SK-N-SH (cell line): ENCODE data around the gene LRTM1. TPM values are rescaled to one million over a fixed set of nuclear protein-coding genes. Genes with fewer than 3 reads are reported as not detected.

Experiments used
- CTCF ChIA-PET: fragments of 300-600, 350-600 bp; formaldehyde crosslinking; extraction: SDS; loops from one replicate; lab custom pipeline; 2021; lab: Yijun Ruan, JAX
- POLR2A ChIA-PET: fragments of 350-600 bp; sonication (Branson Sonifier 250); formaldehyde crosslinking; extraction: SDS; loops from one replicate; lab custom pipeline; 2020; ENCODE audit warnings: antibody characterized with exemption, inconsistent platforms; lab: Yijun Ruan, JAX
- DNase-seq: peaks from one replicate; pipeline ENCODE4 v3.0.0; 2012
- H2AFZ ChIP-seq: fragments of 200-600 bp; sonication (generic); 2 replicates; pipeline ENCODE4 v1.8.1; 2016; ENCODE audit warnings: antibody characterized with exemption, mild to moderate bottlenecking, low read depth
- H3F3A ChIP-seq: fragments of 200-600 bp; sonication (generic); replicated peaks from 2 replicates; pipeline ENCODE3; 2016; ENCODE audit warnings: antibody characterized with exemption, mild to moderate bottlenecking; ENCODE audit not compliant: insufficient read depth
- H3K27ac ChIP-seq, 2 experiments: fragments of 200-500 bp in 1 of 2; fragments of 200-600 bp in 1 of 2; sonication (Bioruptor generic) in 1 of 2; sonication (generic), shearing (Covaris generic) in 1 of 2; 2 replicates each; pipeline versions ENCODE4 v1.5.1 to v1.6.1; 2014 to 2016; ENCODE audit warnings: low read depth in 2 of 2, inconsistent platforms in 1 of 2, low read length in 1 of 2, mild to moderate bottlenecking in 1 of 2, mixed read lengths in 1 of 2
- H3K27me3 ChIP-seq: fragments of 200-600 bp; sonication (generic), shearing (Covaris generic); 2 replicates; pipeline ENCODE4 v1.6.1; 2016; ENCODE audit warnings: mixed run types; ENCODE audit not compliant: insufficient read depth
- H3K36me3 ChIP-seq, 2 experiments: fragments of 200-500 bp in 1 of 2; fragments of 200-600 bp in 1 of 2; sonication (Bioruptor generic) in 1 of 2; sonication (generic) in 1 of 2; replicated peaks in 1 of 2; 2 replicates each; pipeline versions ENCODE3 to v1.5.1; 2014 to 2016; ENCODE audit warnings: low read length in 1 of 2, mild to moderate bottlenecking in 1 of 2; ENCODE audit not compliant: insufficient read depth in 2 of 2, control insufficient read depth in 1 of 2
- H3K4me1 ChIP-seq, 2 experiments: fragments of 200-500 bp in 1 of 2; fragments of 200-600 bp in 1 of 2; sonication (Bioruptor generic) in 1 of 2; sonication (generic), shearing (Covaris generic) in 1 of 2; 2 replicates each; pipeline versions ENCODE4 v1.5.1 to v1.6.1; 2014 to 2016; ENCODE audit warnings: low read depth in 1 of 2, low read length in 1 of 2, mixed run types in 1 of 2; ENCODE audit not compliant: insufficient read depth in 2 of 2, control insufficient read depth in 1 of 2
- H3K4me2 ChIP-seq: fragments of 200-600 bp; sonication (generic), shearing (Covaris generic); 2 replicates; pipeline ENCODE4 v1.6.1; 2017; ENCODE audit warnings: mixed run types
- H3K4me3 ChIP-seq, 2 experiments: fragments of 200-500 bp in 1 of 2; fragments of 200-600 bp in 1 of 2; sonication (Bioruptor generic) in 1 of 2; sonication (generic), shearing (Covaris generic) in 1 of 2; 2 replicates each; pipeline versions ENCODE4 v1.5.1 to v1.8.1; 2014 to 2016; ENCODE audit warnings: low read depth in 2 of 2, inconsistent platforms in 1 of 2, low read length in 1 of 2, mild to moderate bottlenecking in 1 of 2, mixed read lengths in 1 of 2, moderate library complexity in 1 of 2
- H3K79me2 ChIP-seq: fragments of 200-600 bp; sonication (generic); 2 replicates; pipeline ENCODE4 v1.8.1; 2017; ENCODE audit warnings: mild to moderate bottlenecking; ENCODE audit not compliant: insufficient read depth
- H3K9ac ChIP-seq: fragments of 200-600 bp; sonication (generic); 2 replicates; pipeline ENCODE4 v1.6.1; 2017; ENCODE audit warnings: mixed run types
- H3K9me2 ChIP-seq: fragments of 200-600 bp; sonication (generic); 2 replicates; pipeline ENCODE4 v1.6.1; 2017; ENCODE audit warnings: mixed run types
- H3K9me3 ChIP-seq: fragments of 200-600 bp; sonication (generic); 2 replicates; pipeline ENCODE4 v1.6.1; 2017; ENCODE audit warnings: mixed run types, mild to moderate bottlenecking, moderate library complexity
- H4K20me1 ChIP-seq: fragments of 200-600 bp; sonication (generic); 2 replicates; pipeline ENCODE4 v1.6.1; 2017; ENCODE audit warnings: mild to moderate bottlenecking, mixed run types; ENCODE audit not compliant: insufficient read depth
- NFIC ChIP-seq: IDR thresholded peaks from 2 replicates; pipeline ENCODE4 v1.4.0; 2012; ENCODE audit warnings: borderline replicate concordance
- NRF1 ChIP-seq: IDR thresholded peaks from 2 replicates; pipeline ENCODE4 v1.6.1; 2012; ENCODE audit warnings: low read depth, mild to moderate bottlenecking, low read length
- SIN3A ChIP-seq: IDR thresholded peaks from 2 replicates; pipeline ENCODE4 v1.6.1; 2012; ENCODE audit warnings: low read depth, mild to moderate bottlenecking, low read length, moderate library complexity, borderline replicate concordance
- TCF12 ChIP-seq: IDR thresholded peaks from 2 replicates; pipeline ENCODE4 v1.4.0; 2012
- WGBS: methylation state at CpG from one replicate; pipeline ENCODE4 v1.1.6; 2017; ENCODE audit warnings: low lambda C conversion rate; 5-methylcytosine and 5-hydroxymethylcytosine counted together
- polyA plus RNA-seq, 3 experiments: library from polyadenylated mRNA; depleted of rRNA; stranded (reverse); fragments of >200 nt; gene quantifications; 2 replicates each; pipeline ENCODE4 v1.2.3, GENCODE V29; 2012
- TF ChIP-seq, protein P1 (sequence below): fragments of 150-350 bp; IDR thresholded peaks from 2 replicates; pipeline ENCODE4 v1.6.1; 2016; ENCODE audit warnings: mild to moderate bottlenecking, low read depth, low read length
- TF ChIP-seq, protein P2 (sequence below): IDR thresholded peaks from 2 replicates; pipeline ENCODE4 v1.4.0; 2012; ENCODE audit warnings: low read depth, borderline replicate concordance
- TF ChIP-seq, protein P3 (sequence below): IDR thresholded peaks from 2 replicates; pipeline ENCODE4 v1.4.0; 2012; ENCODE audit warnings: low read depth, borderline replicate concordance
- TF ChIP-seq, protein P4 (sequence below): IDR thresholded peaks from 2 replicates; pipeline ENCODE4 v1.6.1; 2012; ENCODE audit warnings: mild to moderate bottlenecking, low read depth, low read length, moderate library complexity

The LRTM1 gene
- polyA plus RNA-seq, 1 of the 3 experiments (the other 2 are of a cell fraction) = 0.03 TPM

DNA sequence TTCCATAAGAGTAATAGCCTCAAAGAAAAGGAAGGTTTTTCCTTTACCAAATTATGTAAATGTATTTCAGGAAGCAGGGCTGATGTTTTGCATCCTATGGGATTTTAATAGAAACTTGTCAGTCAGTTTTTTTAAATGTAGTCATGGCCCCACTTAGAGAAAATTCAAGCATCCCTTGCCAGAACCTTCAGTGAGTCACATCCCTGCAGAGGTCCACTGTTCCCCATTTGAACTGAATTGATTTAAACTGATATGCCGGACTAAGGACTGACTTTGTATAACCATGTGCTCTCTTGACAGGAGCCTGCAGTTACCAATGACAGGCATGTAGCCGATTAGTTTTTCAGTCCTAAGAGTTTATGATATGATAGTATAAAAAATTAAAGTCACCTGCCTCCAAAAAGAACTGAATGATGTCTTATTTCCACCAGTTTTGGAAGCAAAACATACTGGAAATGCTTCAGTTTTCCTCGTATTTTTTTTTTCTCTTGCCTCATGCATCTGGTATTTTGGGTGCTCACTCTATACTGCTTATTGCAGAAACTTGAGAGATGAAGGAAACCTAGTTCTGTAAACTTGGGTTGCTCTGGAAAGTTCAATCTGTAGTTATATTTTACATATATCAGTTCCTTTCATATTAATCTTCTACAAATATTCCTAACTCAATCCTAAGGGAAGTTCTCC lies 30.7 kb downstream of the LRTM1 start (continued):
- TF ChIP-seq SIN3A = peak; percentile 88
- no peak for TF ChIP-seq NRF1
- TF ChIP-seq, protein P1, sequence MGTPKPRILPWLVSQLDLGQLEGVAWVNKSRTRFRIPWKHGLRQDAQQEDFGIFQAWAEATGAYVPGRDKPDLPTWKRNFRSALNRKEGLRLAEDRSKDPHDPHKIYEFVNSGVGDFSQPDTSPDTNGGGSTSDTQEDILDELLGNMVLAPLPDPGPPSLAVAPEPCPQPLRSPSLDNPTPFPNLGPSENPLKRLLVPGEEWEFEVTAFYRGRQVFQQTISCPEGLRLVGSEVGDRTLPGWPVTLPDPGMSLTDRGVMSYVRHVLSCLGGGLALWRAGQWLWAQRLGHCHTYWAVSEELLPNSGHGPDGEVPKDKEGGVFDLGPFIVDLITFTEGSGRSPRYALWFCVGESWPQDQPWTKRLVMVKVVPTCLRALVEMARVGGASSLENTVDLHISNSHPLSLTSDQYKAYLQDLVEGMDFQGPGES = no peak
- TF ChIP-seq, protein P2, sequence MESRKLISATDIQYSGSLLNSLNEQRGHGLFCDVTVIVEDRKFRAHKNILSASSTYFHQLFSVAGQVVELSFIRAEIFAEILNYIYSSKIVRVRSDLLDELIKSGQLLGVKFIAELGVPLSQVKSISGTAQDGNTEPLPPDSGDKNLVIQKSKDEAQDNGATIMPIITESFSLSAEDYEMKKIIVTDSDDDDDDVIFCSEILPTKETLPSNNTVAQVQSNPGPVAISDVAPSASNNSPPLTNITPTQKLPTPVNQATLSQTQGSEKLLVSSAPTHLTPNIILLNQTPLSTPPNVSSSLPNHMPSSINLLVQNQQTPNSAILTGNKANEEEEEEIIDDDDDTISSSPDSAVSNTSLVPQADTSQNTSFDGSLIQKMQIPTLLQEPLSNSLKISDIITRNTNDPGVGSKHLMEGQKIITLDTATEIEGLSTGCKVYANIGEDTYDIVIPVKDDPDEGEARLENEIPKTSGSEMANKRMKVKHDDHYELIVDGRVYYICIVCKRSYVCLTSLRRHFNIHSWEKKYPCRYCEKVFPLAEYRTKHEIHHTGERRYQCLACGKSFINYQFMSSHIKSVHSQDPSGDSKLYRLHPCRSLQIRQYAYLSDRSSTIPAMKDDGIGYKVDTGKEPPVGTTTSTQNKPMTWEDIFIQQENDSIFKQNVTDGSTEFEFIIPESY = no peak
- TF ChIP-seq, protein P3, sequence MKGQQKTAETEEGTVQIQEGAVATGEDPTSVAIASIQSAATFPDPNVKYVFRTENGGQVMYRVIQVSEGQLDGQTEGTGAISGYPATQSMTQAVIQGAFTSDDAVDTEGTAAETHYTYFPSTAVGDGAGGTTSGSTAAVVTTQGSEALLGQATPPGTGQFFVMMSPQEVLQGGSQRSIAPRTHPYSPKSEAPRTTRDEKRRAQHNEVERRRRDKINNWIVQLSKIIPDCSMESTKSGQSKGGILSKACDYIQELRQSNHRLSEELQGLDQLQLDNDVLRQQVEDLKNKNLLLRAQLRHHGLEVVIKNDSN = no peak
- TF ChIP-seq TCF12 = peak; percentile 82

DNA sequence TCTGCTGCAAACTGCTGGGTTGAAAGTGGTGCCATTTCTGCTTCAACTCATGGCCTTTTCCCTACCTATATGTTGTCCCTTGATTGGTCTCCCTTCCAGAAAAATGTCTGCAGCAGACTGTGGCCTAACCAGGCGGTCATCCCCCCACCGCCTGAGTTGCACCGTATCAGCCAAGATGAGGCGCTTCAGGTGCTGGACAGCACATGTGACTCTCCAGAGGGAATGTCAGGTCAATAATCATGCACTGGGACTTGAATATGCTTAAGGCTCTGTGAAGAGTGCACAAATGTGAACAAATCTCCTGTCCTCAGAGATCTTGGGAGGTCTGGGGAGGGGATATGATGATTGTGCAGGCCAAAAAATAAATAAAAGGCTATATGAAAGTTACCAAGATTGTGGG lies 32.2 kb downstream of the LRTM1 start:
- no peak for TF ChIP-seq NFIC
- TF ChIP-seq, protein P4, sequence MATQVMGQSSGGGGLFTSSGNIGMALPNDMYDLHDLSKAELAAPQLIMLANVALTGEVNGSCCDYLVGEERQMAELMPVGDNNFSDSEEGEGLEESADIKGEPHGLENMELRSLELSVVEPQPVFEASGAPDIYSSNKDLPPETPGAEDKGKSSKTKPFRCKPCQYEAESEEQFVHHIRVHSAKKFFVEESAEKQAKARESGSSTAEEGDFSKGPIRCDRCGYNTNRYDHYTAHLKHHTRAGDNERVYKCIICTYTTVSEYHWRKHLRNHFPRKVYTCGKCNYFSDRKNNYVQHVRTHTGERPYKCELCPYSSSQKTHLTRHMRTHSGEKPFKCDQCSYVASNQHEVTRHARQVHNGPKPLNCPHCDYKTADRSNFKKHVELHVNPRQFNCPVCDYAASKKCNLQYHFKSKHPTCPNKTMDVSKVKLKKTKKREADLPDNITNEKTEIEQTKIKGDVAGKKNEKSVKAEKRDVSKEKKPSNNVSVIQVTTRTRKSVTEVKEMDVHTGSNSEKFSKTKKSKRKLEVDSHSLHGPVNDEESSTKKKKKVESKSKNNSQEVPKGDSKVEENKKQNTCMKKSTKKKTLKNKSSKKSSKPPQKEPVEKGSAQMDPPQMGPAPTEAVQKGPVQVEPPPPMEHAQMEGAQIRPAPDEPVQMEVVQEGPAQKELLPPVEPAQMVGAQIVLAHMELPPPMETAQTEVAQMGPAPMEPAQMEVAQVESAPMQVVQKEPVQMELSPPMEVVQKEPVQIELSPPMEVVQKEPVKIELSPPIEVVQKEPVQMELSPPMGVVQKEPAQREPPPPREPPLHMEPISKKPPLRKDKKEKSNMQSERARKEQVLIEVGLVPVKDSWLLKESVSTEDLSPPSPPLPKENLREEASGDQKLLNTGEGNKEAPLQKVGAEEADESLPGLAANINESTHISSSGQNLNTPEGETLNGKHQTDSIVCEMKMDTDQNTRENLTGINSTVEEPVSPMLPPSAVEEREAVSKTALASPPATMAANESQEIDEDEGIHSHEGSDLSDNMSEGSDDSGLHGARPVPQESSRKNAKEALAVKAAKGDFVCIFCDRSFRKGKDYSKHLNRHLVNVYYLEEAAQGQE = peak; percentile 76; the same call in 1 of the 2 replicates
- TF ChIP-seq, all 33 proteins: peak for 1
- Histone ChIP-seq H3K79me2 (no peaks in the 10 kb centered on the region), H4K20me1 (no peaks in the 10 kb centered on the region), H3K9ac (no peak overlapping the region), H3K36me3 (no peaks in the 10 kb centered on the region), H3K4me1 (peaks cover 8 to 41% of the 10 kb centered on the region in 2 experiments; a peak in 3 of 4 replicates), H3K4me2 (peak overlapping the region; percentile 67; the same call in 1 of the 2 replicates), H3K27me3 (no peaks in the 10 kb centered on the region), H3K9me2 (no peaks in the 10 kb centered on the region), H3K4me3 (no peak overlapping the region), H3K9me3 (no peaks in the 10 kb centered on the region), H2AFZ (no peak overlapping the region), H3K27ac (peak overlapping the region in 1 of 2 experiments; percentile 90; a peak in 1 of 4 replicates), H3F3A (peaks cover 42% of the 10 kb centered on the region)
- CTCF ChIA-PET = no interaction called here
- POLR2A ChIA-PET = no interaction called here
- DNase-seq = no peak
- WGBS = 94% methylated on average over 4 of the region's 4 CpGs
